Common myeloid progenitor, CD34-positive (primary cell): Measurements from ENCODE around the gene POU2F1.
"Not testable (repeated sequence)": the region's sequence is repeated elsewhere in the genome, so short reads cannot be mapped to it uniquely, and the experiment has no call there.

Experiments used
- CTCF ChIA-PET: fragments of 350-600 bp; sonication (Branson Sonifier 250); formaldehyde crosslinking; loops from one replicate; lab custom pipeline; 2021; ENCODE audit warnings: antibody characterized with exemption; lab: Charles Lee
- POLR2A ChIA-PET: fragments of 350-600 bp; sonication (Branson Sonifier 250); formaldehyde crosslinking; loops from one replicate; lab custom pipeline; 2021; ENCODE audit warnings: antibody characterized with exemption; lab: Charles Lee
- DNase-seq, 3 donors: peaks; one replicate each; pipeline versions ENCODE4 v3.0.0 to v3.0.0-alpha.2; 2013
- H3K27ac ChIP-seq, 2 experiments: 1 replicate in 1 of 2; 2 replicates in 1 of 2; pipeline ENCODE4 v1.7.0; 2013; ENCODE audit warnings: inconsistent platforms in 2 of 2, low read length in 2 of 2, mild to moderate bottlenecking in 2 of 2, low read depth in 1 of 2, moderate library complexity in 1 of 2; ENCODE audit not compliant: severe bottlenecking in 2 of 2, insufficient read depth in 1 of 2, poor library complexity in 1 of 2
- H3K27me3 ChIP-seq, 5 experiments: replicated peaks in 2 of 5; 1 replicate in 3 of 5; 2 replicates in 2 of 5; pipeline versions ENCODE4 v1.6.1 to v1.7.0; 2013; ENCODE audit warnings: low read length in 4 of 5, mild to moderate bottlenecking in 2 of 5, moderate library complexity in 2 of 5, inconsistent platforms in 1 of 5; ENCODE audit not compliant: insufficient read depth in 5 of 5, control insufficient read depth in 4 of 5
- H3K36me3 ChIP-seq, 4 experiments: 1 replicate in 2 of 4; 2 replicates in 2 of 4; pipeline versions ENCODE4 v1.6.1 to v1.7.0; 2013; ENCODE audit warnings: low read length in 3 of 4, control low read depth in 1 of 4, mild to moderate bottlenecking in 1 of 4; ENCODE audit not compliant: control insufficient read depth in 4 of 4, insufficient read depth in 4 of 4
- H3K4me1 ChIP-seq, 4 experiments: 1 replicate in 3 of 4; 2 replicates in 1 of 4; pipeline versions ENCODE4 v1.6.1 to v1.7.1; 2013; ENCODE audit warnings: low read length in 3 of 4, mild to moderate bottlenecking in 3 of 4, control low read depth in 1 of 4, inconsistent platforms in 1 of 4, moderate library complexity in 1 of 4; ENCODE audit not compliant: control insufficient read depth in 4 of 4, insufficient read depth in 4 of 4; ENCODE audit errors: control extremely low read depth in 1 of 4
- H3K4me3 ChIP-seq, 7 experiments: 1 replicate in 4 of 7; 2 replicates in 3 of 7; pipeline versions ENCODE4 v1.5.1 to v1.7.0; 2013; ENCODE audit warnings: mild to moderate bottlenecking in 7 of 7, low read length in 6 of 7, moderate library complexity in 6 of 7, inconsistent platforms in 2 of 7, low read depth in 2 of 7, control low read depth in 1 of 7; ENCODE audit not compliant: insufficient read depth in 4 of 7, control insufficient read depth in 1 of 7; ENCODE audit errors: extremely low read depth in 1 of 7
- H3K9me3 ChIP-seq, 5 experiments: 1 replicate in 4 of 5; 2 replicates in 1 of 5; pipeline versions ENCODE4 v1.6.1 to v1.7.1; 2013; ENCODE audit warnings: low read length in 4 of 5, mild to moderate bottlenecking in 2 of 5, inconsistent platforms in 1 of 5, low read depth in 1 of 5, moderate library complexity in 1 of 5; ENCODE audit not compliant: control insufficient read depth in 4 of 5, insufficient read depth in 2 of 5; ENCODE audit errors: control extremely low read depth in 1 of 5
- WGBS: methylation state at CpG from one replicate; pipeline ENCODE4 v1.1.5; 2013; ENCODE audit not compliant: insufficient coverage; 5-methylcytosine and 5-hydroxymethylcytosine counted together

POU2F1 gene

DNA sequence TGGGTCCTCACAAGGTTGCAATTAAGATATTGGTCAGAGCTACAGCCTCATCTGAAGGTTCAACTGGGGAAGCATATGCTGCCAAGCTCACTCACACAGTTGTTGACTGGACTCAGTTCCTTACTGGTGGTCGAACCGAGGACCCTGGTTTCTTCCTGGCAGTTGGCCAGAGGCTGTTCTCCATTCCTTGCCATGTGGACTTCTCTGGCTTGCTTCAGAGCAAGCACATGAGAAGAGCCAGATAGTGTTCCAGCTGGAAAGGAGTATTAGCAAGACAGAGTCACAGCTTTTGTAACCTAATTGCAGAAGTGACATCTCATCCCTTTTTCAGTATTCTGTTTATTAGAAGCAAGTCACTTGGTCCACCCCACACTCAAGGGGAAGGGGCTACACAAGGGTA, 23.6 kb downstream of the POU2F1 start:
- 90% methylated on average over 2 of the region's 2 CpGs for WGBS
- Histone ChIP-seq H3K9me3 (peaks cover 0 to 6% (median 0%) of the 10 kb centered on the region in 5 experiments), H3K36me3 (peaks cover 2 to 7% (median 6%) of the 10 kb centered on the region in 4 experiments), H3K27me3 (no peaks in the 10 kb centered on the region), H3K27ac (no peak overlapping the region), H3K4me1 (peaks cover 0 to 15% (median 6%) of the 10 kb centered on the region in 4 experiments), H3K4me3 (no peak overlapping the region)
- ChIA-PET CTCF (interaction anchor here (1.6 to 1.9 kb wide), 2 partner anchors 13 to 23 kb away, joined by 4 to 7 read pairs; no protein-coding TSS in a partner anchor), POLR2A (interaction anchor here (1.1 kb wide), 1 partner anchor 16 kb away, joined by 5 read pairs; no protein-coding TSS in a partner anchor)
- no peak for DNase-seq

DNA sequence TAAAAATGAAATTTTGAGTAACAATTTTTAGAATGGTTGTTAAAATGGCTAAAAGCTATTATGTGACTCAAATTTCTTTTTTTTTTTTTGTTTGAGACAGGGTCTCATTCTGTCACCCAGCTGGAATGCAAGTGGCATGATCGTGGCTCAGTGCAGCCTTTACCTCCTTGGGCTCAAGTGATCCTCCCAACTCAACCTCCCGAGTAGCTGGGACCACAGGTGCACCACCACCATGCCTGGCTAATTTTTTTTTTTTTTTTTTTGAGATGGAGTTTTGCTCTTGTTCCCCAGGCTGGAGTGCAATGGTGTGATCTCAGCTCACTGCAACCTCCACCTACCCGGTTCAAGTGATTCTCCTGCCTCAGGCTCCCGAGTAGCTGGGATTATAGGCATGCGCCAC, 24.5 kb downstream of the POU2F1 start:
- H3K27me3 ChIP-seq, DNase-seq, H3K36me3 ChIP-seq, H3K27ac ChIP-seq, H3K4me3 ChIP-seq, H3K9me3 ChIP-seq: not testable (repeated sequence)
- ChIA-PET POLR2A (interaction anchor here (0.6 kb wide), 1 partner anchor 496 kb away, joined by 4 read pairs; no protein-coding TSS in a partner anchor), CTCF (interaction anchor here (1.6 to 1.9 kb wide), 3 partner anchors 8 to 23 kb away, joined by 4 to 7 read pairs (median 4); no protein-coding TSS in a partner anchor)
- 100% methylated on average over 2 of the region's 5 CpGs for WGBS
- peaks cover 0 to 19% (median 7%) of the 10 kb centered on the region in 4 experiments for H3K4me1 ChIP-seq

DNA sequence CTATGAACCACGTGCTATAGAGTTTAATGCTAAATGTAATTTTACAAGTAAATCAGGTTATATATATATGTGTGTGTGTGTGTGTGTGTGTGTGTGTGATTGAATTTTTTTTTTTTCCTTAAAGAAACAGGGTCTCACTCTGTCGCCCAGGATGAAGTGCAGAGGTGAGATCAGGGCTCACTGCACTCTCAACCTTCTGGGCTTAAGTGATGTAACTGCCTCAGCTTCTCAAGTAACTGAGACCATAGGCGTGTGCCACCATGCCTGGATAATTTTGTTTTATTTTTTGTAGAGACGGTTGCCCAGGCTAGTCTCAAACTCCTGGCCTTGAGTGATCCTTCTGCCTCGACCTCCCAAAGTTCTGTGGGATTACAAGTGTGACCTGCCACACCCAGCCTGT, 26.3 kb downstream of the POU2F1 start:
- DNase-seq, result no peak
- no peak overlapping the region for H3K27ac ChIP-seq
- ChIA-PET CTCF (interaction anchor here (1.0 to 1.9 kb wide), 5 partner anchors 10 to 283 kb away, joined by 3 to 7 read pairs (median 4); no protein-coding TSS in a partner anchor), POLR2A (no interaction called here)
- no peak overlapping the region for H3K4me3 ChIP-seq
- peaks cover 0 to 6% (median 0%) of the 10 kb centered on the region in 5 experiments for H3K9me3 ChIP-seq
- H3K36me3 ChIP-seq, result peaks cover 2 to 7% (median 6%) of the 10 kb centered on the region in 4 experiments
- no peaks in the 10 kb centered on the region for H3K27me3 ChIP-seq
- 90% methylated on average over 1 of the region's 5 CpGs for WGBS
- H3K4me1 ChIP-seq, result peaks cover 0 to 19% (median 7%) of the 10 kb centered on the region in 4 experiments

- H3K36me3 ChIP-seq, result peaks cover 2 to 7% (median 6%) of the 10 kb centered on the region in 4 experiments
- no peaks in the 10 kb centered on the region for H3K27me3 ChIP-seq
- DNase-seq, result no peak
- POLR2A ChIA-PET, result no interaction called here
- no peak overlapping the region for H3K4me3 ChIP-seq
- CTCF ChIA-PET, result interaction anchor here (0.8 to 1.9 kb wide), 4 partner anchors 15 to 20 kb away, joined by 3 to 7 read pairs (median 4); no protein-coding TSS in a partner anchor
- H3K9me3 ChIP-seq, result peaks cover 0 to 6% (median 0%) of the 10 kb centered on the region in 5 experiments
- H3K4me1 ChIP-seq, result peaks cover 0 to 14% (median 6%) of the 10 kb centered on the region in 4 experiments
- no peak overlapping the region for H3K27ac ChIP-seq
- WGBS, result no CpG with 5 or more reads among the region's 1 CpG
These were observed 27.1 kb downstream of the POU2F1 start for GRCh38 chr1:167247754-167248153.

- Histone ChIP-seq H3K4me3 (no peak overlapping the region), H3K4me1 (peaks cover 0 to 14% (median 6%) of the 10 kb centered on the region in 4 experiments), H3K9me3 (peaks cover 0 to 4% (median 0%) of the 10 kb centered on the region in 5 experiments), H3K36me3 (peaks cover under 1 to 5% (median 4%) of the 10 kb centered on the region in 4 experiments), H3K27ac (no peak overlapping the region), H3K27me3 (no peaks in the 10 kb centered on the region)
- ChIA-PET POLR2A (no interaction called here), CTCF (interaction anchor here (1.0 kb wide), 1 partner anchor 14 kb away, joined by 3 read pairs; no protein-coding TSS in a partner anchor)
- peak; percentile 24 to 65 (median 45) for DNase-seq
- WGBS, result 54% methylated on average over 2 of the region's 4 CpGs
These were observed 28.3 kb downstream of the POU2F1 start for GRCh38 chr1:167248707-167249642.

- Histone ChIP-seq H3K4me3 (no peak overlapping the region), H3K27ac (no peak overlapping the region), H3K4me1 (peaks cover 0 to 14% (median 6%) of the 10 kb centered on the region in 4 experiments), H3K36me3 (no peaks in the 10 kb centered on the region), H3K9me3 (no peaks in the 10 kb centered on the region), H3K27me3 (no peaks in the 10 kb centered on the region)
- CTCF ChIA-PET, result no interaction called here
- POLR2A ChIA-PET, result no interaction called here
- DNase-seq, result no peak
- WGBS, result 86% methylated on average over 1 of the region's 1 CpG
These were observed 29.0 kb downstream of the POU2F1 start for GRCh38 chr1:167249702-167250101.
